HL-60 (cell line): ENCODE measurements around the gene DNASE1.

Experiments
- GABPA ChIP-seq: IDR thresholded peaks from 2 replicates; pipeline ENCODE4 v1.6.1; 2012; ENCODE audit warnings: low read depth
- POLR2AphosphoS5 ChIP-seq: IDR thresholded peaks from 2 replicates; pipeline ENCODE4 v1.6.1; 2012; ENCODE audit warnings: low read depth
- SPI1 ChIP-seq: IDR thresholded peaks from 2 replicates; pipeline ENCODE4 v1.6.1; 2012; ENCODE audit warnings: low read depth, mild to moderate bottlenecking, borderline replicate concordance
- TF ChIP-seq, protein P1 (sequence below): IDR thresholded peaks from one replicate; pipeline ENCODE4 v1.5.1; 2011; ENCODE audit warnings: low read length, control low read depth, inconsistent platforms; ENCODE audit not compliant: insufficient read depth
- TF ChIP-seq, protein P2 (sequence below): IDR thresholded peaks from 2 replicates; pipeline ENCODE4 v1.6.1; 2012; ENCODE audit warnings: low read depth; ENCODE audit not compliant: insufficient replicate concordance

DNA sequence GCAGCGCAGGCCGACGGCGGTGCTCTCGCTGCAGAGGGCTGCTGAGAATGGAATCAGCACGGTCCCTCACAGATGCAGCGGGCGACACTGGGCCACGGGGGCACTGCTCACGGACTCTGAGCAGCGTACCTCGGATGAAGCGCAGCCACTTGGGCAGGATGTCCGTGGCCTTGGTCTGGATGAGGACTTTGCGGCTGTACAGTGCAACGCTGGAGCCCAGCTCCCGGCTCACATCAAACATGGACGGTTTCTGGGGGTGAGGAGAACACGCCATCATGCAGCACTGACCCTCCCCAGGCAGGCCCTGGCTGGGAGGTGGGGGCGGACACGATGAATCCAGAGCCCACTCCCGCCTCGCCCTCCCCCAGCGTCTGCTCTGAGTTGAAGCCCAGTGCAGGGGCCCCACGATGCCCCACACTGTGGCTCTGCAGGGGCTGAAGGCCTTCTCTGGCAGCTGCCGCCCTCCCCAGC lies 18.1 kb downstream of the DNASE1 start:
- TF ChIP-seq GABPA (no peak), POLR2AphosphoS5 (no peak), SPI1 (no peak)
- TF ChIP-seq, protein P1, sequence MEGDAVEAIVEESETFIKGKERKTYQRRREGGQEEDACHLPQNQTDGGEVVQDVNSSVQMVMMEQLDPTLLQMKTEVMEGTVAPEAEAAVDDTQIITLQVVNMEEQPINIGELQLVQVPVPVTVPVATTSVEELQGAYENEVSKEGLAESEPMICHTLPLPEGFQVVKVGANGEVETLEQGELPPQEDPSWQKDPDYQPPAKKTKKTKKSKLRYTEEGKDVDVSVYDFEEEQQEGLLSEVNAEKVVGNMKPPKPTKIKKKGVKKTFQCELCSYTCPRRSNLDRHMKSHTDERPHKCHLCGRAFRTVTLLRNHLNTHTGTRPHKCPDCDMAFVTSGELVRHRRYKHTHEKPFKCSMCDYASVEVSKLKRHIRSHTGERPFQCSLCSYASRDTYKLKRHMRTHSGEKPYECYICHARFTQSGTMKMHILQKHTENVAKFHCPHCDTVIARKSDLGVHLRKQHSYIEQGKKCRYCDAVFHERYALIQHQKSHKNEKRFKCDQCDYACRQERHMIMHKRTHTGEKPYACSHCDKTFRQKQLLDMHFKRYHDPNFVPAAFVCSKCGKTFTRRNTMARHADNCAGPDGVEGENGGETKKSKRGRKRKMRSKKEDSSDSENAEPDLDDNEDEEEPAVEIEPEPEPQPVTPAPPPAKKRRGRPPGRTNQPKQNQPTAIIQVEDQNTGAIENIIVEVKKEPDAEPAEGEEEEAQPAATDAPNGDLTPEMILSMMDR: no peak
- TF ChIP-seq, protein P2, sequence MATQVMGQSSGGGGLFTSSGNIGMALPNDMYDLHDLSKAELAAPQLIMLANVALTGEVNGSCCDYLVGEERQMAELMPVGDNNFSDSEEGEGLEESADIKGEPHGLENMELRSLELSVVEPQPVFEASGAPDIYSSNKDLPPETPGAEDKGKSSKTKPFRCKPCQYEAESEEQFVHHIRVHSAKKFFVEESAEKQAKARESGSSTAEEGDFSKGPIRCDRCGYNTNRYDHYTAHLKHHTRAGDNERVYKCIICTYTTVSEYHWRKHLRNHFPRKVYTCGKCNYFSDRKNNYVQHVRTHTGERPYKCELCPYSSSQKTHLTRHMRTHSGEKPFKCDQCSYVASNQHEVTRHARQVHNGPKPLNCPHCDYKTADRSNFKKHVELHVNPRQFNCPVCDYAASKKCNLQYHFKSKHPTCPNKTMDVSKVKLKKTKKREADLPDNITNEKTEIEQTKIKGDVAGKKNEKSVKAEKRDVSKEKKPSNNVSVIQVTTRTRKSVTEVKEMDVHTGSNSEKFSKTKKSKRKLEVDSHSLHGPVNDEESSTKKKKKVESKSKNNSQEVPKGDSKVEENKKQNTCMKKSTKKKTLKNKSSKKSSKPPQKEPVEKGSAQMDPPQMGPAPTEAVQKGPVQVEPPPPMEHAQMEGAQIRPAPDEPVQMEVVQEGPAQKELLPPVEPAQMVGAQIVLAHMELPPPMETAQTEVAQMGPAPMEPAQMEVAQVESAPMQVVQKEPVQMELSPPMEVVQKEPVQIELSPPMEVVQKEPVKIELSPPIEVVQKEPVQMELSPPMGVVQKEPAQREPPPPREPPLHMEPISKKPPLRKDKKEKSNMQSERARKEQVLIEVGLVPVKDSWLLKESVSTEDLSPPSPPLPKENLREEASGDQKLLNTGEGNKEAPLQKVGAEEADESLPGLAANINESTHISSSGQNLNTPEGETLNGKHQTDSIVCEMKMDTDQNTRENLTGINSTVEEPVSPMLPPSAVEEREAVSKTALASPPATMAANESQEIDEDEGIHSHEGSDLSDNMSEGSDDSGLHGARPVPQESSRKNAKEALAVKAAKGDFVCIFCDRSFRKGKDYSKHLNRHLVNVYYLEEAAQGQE: no peak
